NCI-H2196 treated with DMSO at 0.1 percent for 48 hours (cell line): Measurements from ENCODE around the gene DISP3.

Experiments
- DNase-seq: peaks from one replicate; lab custom pipeline; 2025; ENCODE audit not compliant: unreplicated experiment; lab: John Stamatoyannopoulos, UW

The DISP3 gene

DNA sequence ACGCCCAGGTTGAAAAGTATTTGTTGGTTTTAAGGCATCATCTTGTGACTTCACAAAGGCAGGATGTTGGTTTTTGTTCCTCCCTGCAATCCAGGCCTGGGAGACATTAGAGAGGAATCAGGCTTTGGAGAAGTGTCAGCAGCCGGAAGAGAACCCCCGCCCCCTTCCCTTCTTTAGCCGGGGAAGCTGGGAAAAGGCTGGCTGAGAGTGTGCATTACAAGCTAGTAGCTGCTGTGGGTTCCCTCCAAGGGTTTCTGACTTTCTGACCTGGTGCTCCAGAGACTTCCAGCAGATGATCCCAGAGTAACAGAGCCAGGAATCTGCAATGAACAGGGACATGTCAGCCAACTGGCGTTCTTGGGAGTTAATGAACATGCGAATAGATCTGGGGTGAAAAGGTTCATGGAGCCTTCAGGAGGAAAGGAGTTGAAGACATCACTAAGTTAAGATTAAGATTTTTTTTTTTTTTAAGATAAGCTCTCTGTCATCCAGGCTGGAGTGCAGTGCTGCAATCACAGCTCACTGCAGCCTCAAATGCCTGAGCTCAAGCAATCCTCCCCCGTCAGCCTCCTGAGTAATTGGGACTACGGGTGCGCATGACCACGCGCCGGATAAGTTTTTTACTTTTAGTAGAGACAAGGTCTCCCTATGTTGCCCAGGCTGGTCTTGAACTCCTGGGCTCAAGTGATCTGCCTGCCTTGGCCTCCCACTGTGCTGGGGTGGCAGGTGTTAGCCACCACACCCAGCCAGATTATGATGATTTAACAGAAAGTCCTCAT, 7.5 kb downstream of the DISP3 start:
- DNase-seq, result no peak

DNA sequence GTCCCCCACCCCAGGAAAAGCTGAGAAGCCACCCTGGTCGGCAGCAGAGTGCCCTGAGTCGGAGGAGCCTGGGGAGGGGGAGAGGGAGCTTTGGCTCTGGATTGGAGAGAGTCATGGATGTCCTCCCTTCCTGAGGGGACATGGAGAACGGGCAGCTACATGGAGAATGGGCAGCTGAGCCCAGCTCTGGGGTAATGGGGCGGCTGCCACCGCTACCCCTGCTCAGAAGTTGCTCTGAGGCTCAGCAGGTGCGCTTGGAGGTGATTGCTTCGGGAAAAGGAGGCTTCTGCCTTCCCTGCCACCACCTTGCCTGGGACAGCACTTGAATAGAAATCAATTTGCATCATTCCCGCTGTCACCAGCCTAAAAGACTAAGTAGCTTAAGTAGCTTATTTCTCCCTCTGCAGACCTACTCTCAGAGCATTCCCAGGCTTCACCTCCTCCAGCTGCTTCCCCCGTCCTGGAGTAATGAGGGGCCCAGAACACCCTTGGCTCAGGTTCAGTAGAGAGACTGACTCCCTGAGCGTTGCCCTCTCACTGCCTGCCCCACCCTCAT, 8.3 kb downstream of the DISP3 start:
- no peak for DNase-seq

DNA sequence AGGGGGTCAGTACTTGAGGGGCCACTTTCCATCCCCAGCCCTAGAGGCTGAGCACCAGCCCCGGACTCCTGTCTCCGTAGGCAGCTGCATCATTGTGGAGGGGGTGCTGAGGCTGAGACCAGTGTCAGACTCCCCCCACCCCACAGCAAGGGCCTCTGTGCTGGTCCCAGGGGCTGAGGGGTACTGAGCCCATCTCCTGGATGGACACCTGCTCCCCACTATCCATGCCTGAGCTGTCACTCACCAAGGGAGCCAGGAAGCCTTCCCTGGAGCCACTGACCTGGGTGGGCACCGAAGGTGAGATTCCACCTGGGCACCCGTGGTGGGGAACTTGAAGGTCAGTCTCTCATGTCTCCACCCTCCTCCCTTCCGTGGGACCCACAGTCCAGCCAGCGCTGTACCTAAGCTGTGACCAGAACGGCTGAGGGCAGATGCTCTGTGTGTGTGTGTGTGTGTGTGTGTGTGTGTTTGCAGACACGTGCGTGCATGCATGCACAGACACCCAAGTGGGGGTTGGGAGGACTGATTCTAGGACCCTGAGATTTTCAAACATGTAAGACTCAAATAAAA, 9.3 kb downstream of the DISP3 start:
- no peak for DNase-seq

DNA sequence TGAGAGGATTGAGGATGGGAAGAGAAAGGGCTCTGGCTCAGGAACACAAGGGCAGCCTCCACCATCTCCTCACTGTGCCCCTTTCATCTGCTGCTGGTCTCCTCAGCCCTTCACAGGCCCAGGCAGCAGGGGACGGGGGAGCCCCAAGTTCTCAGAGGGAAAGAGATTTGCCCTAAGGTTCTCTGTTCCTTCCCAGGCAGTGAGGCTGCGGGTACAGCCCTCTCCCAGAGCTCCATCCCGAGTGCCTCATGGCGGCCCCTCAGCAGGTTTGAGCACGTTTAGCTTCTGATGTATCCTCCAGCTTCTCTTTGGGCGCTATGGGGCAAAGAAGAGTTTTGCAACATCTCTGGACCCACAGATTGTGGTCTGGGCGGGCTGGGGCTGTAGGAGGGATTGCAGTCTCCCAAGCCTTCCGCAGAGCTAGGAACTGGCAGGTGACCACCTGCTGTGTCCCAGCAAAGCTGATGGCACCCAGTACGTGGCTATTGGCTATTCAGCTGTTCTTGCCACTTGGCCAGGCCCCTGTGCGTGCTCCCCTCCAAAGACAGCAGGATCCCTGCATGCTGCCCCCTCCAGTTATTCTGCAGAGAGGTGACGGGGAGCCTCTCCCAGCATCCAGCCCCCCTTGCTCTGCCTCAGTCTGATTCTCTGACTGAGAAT, 10.1 kb downstream of the DISP3 start:
- DNase-seq, result no peak

DNA sequence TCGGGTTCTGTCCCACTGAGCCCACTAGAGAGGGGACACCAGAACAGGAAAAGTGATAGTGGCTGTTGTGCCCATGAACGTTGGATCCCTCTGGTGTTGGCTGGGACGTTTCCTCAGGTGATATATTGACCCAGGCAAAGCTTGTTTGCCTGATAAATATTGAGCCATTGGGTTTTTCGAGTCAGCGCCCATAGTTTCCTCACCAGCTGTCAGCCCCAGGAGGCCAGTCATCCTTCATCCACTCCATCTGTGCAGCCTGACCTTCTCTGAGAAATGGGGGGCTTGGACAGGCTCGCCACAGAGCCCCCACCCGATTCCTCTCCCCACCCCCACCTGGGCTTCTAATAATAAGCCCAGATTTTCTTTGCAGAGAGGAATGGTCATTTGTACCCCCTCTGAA, 13.3 kb downstream of the DISP3 start:
- DNase-seq, result no peak

DNA sequence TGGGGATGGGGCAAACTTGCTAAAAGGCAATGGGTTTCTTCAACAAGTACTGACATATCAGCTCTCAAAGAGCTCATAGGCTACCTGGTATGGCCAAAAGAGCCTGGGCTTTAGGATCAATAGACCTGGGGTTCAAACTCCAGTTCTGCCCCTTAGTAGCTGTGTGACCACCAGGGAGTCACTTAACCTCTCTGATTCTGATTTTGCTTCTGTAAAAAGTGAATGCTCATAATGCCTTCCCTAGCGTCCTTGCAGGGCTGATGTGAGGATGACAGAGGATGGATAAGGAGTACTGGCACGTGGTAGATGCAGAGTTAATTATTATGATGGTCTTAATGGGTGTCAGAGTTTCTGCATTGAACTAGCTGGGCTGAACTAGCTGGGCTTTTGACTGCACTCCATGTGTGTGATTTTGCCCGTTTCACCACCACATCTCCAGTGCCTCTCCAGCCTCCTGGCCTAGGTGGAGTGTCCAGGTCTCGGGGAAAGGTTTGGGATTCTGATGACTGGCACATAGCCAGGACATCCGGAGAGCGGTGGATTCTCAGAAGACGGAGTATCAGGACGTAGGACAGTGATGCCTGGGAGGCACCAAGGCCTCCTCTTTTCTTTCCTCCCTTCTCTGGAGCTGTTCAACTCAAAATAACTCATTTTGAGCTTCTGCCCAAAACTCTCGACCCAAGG, 15.2 kb downstream of the DISP3 start:
- no peak for DNase-seq

DNA sequence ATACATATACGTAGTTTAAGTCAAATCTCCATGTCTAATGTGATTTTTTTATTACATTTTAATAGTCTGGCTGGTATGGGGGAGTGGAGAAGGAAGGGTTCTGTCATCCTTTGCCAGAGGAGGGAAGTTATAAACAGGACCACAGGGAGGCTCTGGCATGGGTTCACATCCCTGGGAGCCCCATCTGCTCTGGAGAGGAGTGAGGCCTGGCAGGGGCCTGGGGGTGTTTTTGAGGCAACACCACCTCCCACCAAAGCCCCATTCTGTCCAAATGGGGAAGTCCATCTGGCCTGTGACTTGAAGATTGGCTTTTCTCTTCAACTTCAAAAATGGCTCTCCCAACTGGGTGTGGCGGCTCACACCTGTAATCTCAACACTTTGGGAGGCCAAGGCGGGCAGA, 15.8 kb downstream of the DISP3 start:
- DNase-seq, result no peak

DNA sequence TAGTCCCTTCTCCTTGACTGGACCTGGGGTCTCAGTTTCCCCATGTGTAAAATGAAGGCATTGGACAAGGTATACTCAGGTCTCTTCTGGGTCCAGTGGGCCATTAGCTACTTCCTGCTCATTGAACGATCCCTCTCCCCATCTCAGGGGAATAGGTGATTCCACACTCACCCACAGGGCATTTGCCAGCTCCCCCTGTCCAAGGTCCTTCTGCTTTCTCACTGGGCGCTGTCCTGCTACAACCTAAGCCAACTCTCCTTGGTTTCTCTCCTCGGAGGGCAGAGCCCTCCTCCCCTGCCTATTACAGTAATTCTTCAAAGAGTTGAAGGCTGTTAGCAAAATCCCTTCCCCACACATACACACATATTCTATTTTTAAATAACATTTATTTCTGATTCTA, 16.6 kb downstream of the DISP3 start:
- DNase-seq, result no peak

DNA sequence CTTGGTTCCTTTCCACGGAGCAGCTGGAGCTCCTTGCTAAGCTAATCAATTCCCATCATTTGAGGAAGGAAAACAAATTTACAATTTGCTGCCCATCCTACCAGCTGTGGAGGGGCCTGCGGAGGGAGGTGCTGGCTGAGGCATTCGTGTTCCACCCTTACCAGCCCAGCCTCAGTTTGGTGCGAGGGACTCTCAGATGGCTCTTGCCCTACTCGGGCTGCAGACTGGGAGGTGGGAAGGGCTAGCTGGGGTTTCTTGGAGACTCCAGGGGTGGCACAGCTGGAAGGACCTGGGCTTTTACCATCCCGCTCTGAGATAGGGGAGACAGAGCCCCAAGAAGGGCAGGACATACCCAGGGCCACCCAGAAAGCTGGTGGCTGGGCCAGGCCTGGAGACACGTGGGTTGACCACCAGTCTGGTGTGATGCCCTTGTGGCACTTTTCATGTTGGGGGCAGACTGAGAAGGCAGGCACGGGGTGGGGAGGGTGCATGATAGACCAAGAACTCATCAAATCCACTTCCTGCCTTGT, 17.7 kb downstream of the DISP3 start:
- DNase-seq, result no peak

DNA sequence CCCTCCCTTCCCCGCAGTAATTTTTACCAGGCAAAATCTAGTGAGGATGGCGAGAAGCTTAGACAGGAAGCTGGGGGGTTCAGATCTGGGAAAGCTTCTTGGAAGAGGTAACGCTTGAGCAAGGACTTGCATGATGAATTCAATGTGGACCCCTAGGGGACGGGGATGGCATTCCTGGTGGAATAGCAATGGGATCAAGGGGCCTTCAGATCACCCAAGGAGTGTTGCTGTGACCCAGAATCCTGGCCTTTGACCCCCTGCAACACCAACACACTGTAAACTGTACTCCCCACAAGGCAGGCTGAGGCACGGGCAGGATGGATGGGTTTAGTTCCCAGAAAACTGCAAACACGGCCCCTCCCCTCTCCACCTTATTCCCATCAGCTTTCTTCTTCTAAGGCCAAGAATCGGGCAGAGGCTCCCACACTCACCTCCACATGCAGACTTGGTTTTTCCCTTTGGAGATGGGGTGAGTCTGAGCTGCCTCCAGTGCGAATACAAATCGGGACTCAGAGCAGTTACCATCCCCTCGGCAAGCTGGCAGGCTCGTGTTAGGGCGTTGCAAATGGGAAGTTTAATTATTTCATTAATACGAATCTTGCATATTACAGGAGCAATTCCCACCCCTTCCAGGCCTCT, 20.1 kb downstream of the DISP3 start:
- no peak for DNase-seq

DNA sequence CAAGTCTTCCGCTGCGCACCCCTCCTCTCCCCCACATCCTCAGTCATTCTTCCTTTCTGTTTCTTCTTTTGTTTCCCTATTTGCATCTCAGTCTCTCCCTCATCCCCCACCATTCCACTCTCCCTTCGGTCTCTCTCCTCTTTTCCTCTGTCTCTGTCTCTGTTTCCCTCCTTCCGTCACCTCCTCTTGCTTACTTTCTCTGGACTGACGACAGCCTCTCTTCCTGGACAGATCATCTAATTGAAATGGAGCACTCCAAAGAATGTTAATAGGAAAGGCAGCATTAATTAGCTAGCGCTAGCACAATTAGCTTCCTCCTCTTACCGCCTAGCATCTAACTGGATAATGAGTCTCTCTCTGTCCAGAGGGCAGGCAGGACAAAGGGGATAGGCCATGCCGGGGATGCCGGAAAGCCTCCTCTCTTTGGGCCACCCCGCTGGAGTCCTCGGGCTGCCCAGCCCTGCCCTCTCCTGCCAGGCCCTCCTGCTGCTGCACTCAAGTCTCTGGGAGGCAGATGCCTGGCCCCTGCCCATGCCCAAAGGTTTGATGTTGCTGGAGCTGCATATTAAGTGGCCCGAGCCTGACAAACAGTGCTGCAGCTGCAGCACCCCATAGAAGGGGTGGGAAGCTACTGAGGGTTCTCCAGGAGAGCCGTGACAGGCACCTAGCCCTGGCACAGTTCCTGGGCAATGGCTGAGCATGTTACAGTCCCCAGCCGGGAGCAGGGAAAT, 20.8 kb downstream of the DISP3 start:
- DNase-seq, result no peak

DNA sequence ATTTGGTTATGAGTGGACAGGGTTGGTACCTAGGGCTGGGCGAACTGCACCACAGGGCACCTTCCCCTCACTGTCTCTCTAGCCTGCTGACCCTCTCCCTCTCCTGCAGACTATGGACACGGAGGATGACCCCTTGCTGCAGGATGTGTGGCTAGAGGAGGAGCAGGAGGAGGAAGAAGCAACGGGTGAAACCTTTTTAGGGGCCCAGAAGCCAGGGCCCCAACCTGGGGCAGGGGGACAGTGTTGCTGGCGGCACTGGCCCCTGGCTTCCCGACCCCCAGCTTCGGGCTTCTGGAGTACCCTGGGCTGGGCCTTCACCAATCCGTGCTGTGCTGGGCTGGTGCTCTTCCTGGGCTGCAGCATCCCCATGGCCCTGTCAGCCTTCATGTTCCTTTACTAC, 21.9 kb downstream of the DISP3 start:
- DNase-seq, result no peak

DNA sequence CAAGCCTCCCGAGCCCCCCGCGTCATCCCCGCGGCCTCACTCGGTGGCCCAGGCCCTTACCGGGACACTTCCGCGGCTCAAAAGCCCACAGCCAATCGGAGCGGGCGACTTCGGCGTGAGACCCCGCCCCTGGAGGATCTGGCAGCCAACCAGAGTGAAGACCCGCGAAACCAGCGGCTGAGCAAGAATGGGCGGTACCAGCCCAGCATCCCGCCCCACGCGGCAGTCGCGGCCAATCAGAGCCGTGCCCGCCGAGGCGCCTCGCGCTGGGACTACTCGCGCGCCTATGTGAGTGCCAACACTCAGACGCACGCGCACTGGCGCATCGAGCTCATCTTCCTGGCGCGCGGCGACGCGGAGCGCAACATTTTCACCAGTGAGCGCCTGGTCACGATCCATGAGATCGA, 22.5 kb downstream of the DISP3 start:
- no peak for DNase-seq

DNA sequence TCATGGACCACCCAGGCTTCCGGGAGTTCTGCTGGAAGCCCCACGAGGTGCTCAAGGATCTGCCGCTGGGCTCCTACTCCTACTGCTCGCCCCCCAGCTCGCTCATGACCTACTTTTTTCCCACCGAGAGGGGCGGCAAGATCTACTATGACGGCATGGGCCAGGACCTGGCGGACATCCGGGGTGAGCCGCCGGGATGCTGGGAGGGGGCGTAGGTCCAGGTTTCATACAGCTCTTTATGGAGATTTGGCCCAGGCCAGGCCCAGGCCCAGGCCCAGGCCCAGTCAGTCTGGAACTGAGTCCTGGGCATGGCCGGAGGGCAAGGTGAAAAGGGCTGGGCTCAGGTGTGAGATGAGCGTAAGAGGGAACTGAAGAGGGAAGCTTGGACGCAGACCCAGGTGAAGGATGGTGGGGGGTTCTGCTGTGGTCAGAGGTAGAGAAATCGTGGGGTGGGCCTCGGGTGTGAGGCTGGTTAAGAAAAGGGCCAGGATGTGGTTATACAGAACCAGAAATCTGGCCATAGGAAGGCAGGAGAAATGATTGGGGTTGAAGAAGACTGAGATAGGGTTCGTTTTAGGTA, 23.0 kb downstream of the DISP3 start:
- DNase-seq, result no peak

DNA sequence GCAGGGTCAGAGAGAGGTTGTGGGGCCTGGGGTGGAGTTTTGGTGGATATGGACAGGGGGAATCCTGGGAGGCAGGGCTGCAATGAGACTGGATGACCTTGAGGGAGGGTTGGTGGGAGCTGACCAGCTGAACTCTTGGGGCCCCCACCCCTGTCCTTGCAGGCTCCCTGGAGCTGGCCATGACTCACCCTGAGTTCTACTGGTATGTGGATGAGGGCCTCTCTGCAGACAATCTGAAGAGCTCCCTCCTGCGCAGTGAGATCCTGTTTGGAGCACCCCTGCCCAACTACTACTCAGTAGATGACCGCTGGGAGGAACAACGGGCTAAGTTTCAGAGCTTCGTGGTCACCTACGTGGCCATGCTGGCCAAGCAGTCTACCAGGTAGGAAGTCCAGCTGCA, 23.6 kb downstream of the DISP3 start:
- DNase-seq, result no peak

DNA sequence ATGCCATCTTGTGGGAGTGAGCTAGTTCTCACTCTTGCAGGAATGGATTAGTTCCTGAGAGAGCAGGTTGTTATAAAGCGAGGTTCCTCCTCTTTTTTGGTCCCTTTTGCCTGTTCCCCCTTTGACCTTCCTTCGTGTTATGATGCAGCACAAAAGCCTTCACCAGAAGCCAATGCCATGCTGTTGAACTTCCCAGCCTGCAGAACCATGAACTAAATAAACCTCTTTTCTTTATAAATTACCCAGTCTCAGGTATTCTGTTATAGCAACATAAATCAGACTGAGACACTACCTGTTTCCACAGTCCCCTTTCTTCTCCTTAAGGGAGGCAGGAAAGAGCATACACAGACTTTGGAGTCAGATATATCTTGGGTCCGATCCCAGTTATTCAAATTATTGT, 25.6 kb downstream of the DISP3 start:
- no peak for DNase-seq

DNA sequence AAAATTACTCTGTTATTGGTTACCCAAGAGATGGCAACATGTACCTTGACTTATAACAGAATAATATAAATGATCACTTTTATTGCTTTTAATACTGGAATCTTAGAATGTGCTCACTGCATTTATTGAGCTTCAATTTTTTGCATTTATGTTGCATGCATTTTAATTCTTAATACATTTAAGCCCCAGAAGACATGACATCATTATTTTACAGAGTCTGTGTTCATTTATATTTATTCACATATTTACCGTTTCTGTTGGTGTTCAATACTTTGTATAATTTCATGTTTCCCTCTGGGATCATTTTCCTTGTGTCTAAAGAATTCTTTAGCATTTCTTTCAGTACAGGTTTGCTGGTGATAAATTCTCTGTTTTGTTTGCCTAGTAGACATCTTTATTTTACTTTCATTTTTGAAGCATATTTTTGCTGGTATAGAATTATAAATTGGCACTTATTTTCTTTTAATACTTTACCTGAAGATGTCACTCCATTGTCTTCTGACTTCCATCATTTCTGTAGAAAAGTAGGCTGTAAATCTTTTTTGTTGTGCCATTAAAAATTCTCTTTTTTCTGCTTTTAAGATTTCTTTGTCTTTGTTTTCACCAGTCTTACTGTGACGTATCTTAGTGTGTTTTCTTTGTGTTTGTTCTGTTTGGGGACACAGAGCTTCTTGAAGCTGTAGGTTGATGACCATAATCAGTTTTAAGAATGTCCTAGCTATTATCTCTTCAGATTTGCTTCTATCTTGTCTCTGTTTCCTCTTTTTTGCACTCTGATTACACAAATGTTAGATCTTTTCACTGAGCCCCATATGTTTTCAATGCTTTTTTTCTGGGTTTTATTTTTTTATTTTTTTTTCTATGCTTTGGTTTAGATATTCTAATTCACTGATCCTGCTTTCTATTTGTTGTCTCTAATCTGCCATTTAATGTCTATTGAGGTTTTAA, 26.9 kb downstream of the DISP3 start:
- no peak for DNase-seq

DNA sequence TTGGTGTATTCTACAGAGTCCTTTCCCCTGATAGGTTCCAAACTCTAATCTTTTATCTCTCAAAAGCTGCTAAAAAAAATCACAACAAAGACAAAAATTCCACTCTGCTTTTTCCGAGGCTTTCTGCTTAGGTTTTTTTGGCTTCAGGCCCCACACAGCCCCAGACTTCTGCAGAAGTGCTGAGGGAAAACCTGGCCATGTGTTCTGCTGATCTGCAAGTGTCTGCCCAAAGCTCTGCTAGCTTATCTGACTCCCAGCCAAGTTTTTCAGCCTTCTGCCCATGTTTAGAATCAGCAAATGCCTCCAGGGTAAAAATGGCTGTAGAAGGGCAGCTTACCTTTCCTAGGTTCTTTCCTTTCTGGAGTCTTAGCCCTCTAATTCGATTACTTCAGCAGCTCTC, 28.4 kb downstream of the DISP3 start:
- DNase-seq, result no peak

DNA sequence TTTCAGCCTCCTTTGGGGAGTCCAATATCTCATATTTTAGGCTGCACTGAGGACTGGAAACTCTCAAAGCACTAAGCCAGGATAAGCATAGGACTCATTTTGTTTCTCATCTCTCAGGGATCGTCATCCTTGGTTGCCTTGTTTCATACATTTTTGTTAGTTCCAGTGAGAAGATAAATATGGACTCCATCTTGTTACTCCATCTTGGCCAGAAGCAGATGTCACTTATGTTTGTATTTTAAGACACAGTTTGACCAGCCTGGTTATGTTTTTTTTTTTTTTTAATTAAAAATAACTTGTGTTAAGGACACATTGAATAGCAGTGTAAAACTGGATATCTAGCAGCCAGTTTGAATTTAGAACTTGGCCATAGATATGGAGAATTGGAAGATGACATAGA, 34.7 kb downstream of the DISP3 start:
- no peak for DNase-seq
